Keratinocyte (primary cell): Measurements from ENCODE around the gene OGA. TPM values are rescaled to one million over a fixed set of nuclear protein-coding genes. Genes with fewer than 3 reads are reported as not detected.

ENCODE experiments used
- DNase-seq: peaks from one replicate; pipeline ENCODE4 v3.0.0-alpha.2; 2011; ENCODE audit warnings: low read depth, missing footprints, low spot score
- FAIRE-seq: peaks from 2 replicates; lab custom pipeline; 2011; peaks lifted over from hg19 to GRCh38; lab: Jason Lieb, UNC
- H2AFZ ChIP-seq: 2 replicates; pipeline ENCODE4 v1.6.0; 2012; ENCODE audit warnings: low read length, control low read depth, inconsistent platforms; ENCODE audit not compliant: control insufficient read depth
- H3K27ac ChIP-seq: 2 replicates; pipeline ENCODE4 v1.5.1; 2011; ENCODE audit warnings: low read length; ENCODE audit not compliant: control insufficient read depth, insufficient read depth
- H3K27me3 ChIP-seq: 3 replicates; pipeline ENCODE4 v1.6.0; 2011; ENCODE audit warnings: low read length; ENCODE audit not compliant: control insufficient read depth, insufficient read depth; ENCODE audit errors: extremely low read depth
- H3K36me3 ChIP-seq, 2 experiments: 2 replicates in 1 of 2; 3 replicates in 1 of 2; pipeline ENCODE4 v1.5.1; 2011; ENCODE audit warnings: low read length in 2 of 2, mild to moderate bottlenecking in 1 of 2; ENCODE audit not compliant: control insufficient read depth in 2 of 2, insufficient read depth in 2 of 2; ENCODE audit errors: extremely low read depth in 1 of 2
- H3K4me1 ChIP-seq: 3 replicates; pipeline ENCODE4 v1.5.1; 2011; ENCODE audit warnings: low read length; ENCODE audit not compliant: control insufficient read depth, insufficient read depth; ENCODE audit errors: extremely low read depth
- H3K4me2 ChIP-seq: 3 replicates; pipeline ENCODE4 v1.6.0; 2011; ENCODE audit warnings: low read depth, low read length; ENCODE audit not compliant: control insufficient read depth, insufficient read depth; ENCODE audit errors: extremely low read depth
- H3K4me3 ChIP-seq, 3 experiments: fragments of 200-600 bp in 1 of 3; sonication (generic) in 1 of 3; 2 replicates in 2 of 3; 3 replicates in 1 of 3; pipeline ENCODE4 v1.5.1; 2011 to 2016; ENCODE audit warnings: low read length in 3 of 3, mild to moderate bottlenecking in 3 of 3, control low read depth in 2 of 3, inconsistent platforms in 1 of 3, low read depth in 1 of 3, mixed read lengths in 1 of 3, mixed run types in 1 of 3, moderate library complexity in 1 of 3; ENCODE audit not compliant: control insufficient read depth in 2 of 3, insufficient read depth in 2 of 3; ENCODE audit errors: extremely low read depth in 1 of 3
- H3K79me2 ChIP-seq: 2 replicates; pipeline ENCODE4 v1.6.0; 2012; ENCODE audit warnings: low read length; ENCODE audit not compliant: control insufficient read depth, insufficient read depth
- H3K9ac ChIP-seq: 3 replicates; pipeline ENCODE4 v1.6.0; 2011; ENCODE audit warnings: low read length; ENCODE audit not compliant: control insufficient read depth, insufficient read depth; ENCODE audit errors: extremely low read depth
- H3K9me1 ChIP-seq: 3 replicates; pipeline ENCODE4 v1.6.0; 2011; ENCODE audit warnings: low read length; ENCODE audit not compliant: control insufficient read depth, insufficient read depth; ENCODE audit errors: extremely low read depth
- H3K9me3 ChIP-seq: 2 replicates; pipeline ENCODE4 v1.5.1; 2012; ENCODE audit warnings: low read depth, low read length; ENCODE audit not compliant: control insufficient read depth
- H4K20me1 ChIP-seq: 3 replicates; pipeline ENCODE4 v1.6.0; 2011; ENCODE audit warnings: low read length; ENCODE audit not compliant: control insufficient read depth, insufficient read depth; ENCODE audit errors: extremely low read depth
- CTCF ChIP-seq, 3 experiments: IDR thresholded peaks in 1 of 3; conservative IDR thresholded peaks in 1 of 3; optimal IDR thresholded peaks in 1 of 3; 2 replicates in 2 of 3; 3 replicates in 1 of 3; pipeline versions ENCODE3 to v1.5.1; 2011; ENCODE audit warnings: low read length in 3 of 3, mild to moderate bottlenecking in 3 of 3, moderate library complexity in 2 of 3, control low read depth in 1 of 3, inconsistent platforms in 1 of 3; ENCODE audit not compliant: insufficient read depth in 2 of 3; ENCODE audit errors: extremely low read depth in 1 of 3
- EZH2 ChIP-seq: IDR thresholded peaks from one replicate; pipeline ENCODE4 v1.6.1; 2012; ENCODE audit warnings: inconsistent platforms, mild to moderate bottlenecking, low read length, moderate library complexity
- dilution Hi-C: fragments of 300-500 bp; cut with MboI; formaldehyde crosslinking; loops from one replicate; pipeline ENCODE4 v1.7.0; 2020; ENCODE audit warnings: low sequenced_read_pairs; ENCODE audit not compliant: extremely low pct_ligation_motif_present
- polyA plus RNA-seq, 5 experiments: library from polyadenylated mRNA; depleted of rRNA in 3 of 5; stranded (reverse) in 3 of 5; stranded (forward) in 1 of 5; unstranded in 1 of 5; fragments of >200 nt; gene quantifications; 1 replicate in 1 of 5; 2 replicates in 3 of 5; 3 replicates in 1 of 5; pipeline versions ENCODE4 v1.2.1 to v1.2.3, GENCODE V29; 2011 to 2012; ENCODE audit warnings: missing spikeins in 2 of 5, low read depth in 1 of 5, low replicate concordance in 1 of 5

Gene OGA
- polyA plus RNA-seq, 1 donor (not counting 4 experiments of a cell fraction or from before 2014, with no cell fraction given): 104 TPM

GRCh38 chr10:101834341-101834740, 16.1 kb upstream of the OGA start:
- FAIRE-seq: no peak
- H3K9ac ChIP-seq: no peak overlapping the region
- H3K36me3 ChIP-seq: no peaks in the 10 kb centered on the region
- no peak overlapping the region for H3K4me3 ChIP-seq
- peaks cover 4% of the 10 kb centered on the region for H3K9me1 ChIP-seq
- no peaks in the 10 kb centered on the region for H3K79me2 ChIP-seq
- no peaks in the 10 kb centered on the region for H3K9me3 ChIP-seq
- no peak overlapping the region for H3K4me2 ChIP-seq
- H3K27me3 ChIP-seq: no peaks in the 10 kb centered on the region
- DNase-seq: no peak
- H3K27ac ChIP-seq: no peak overlapping the region
- H4K20me1 ChIP-seq: peaks cover 3% of the 10 kb centered on the region
- no peak for TF ChIP-seq CTCF (optimal IDR thresholded peaks at IDR 0.05 in 1 of 3, IDR thresholded peaks at IDR 0.05 in 1 of 3, conservative IDR thresholded peaks at IDR 0.05 in 1 of 3; ENCODE audit: extremely low read depth in 1 of 3, insufficient read depth in 2 of 3, low read length in 3 of 3)
- peaks cover 17% of the 10 kb centered on the region for H3K4me1 ChIP-seq
- H2AFZ ChIP-seq: no peak overlapping the region
- dilution Hi-C loops: no loop called here

GRCh38 chr10:101833466-101833865, 15.2 kb upstream of the OGA start:
- H4K20me1 ChIP-seq: peaks cover 3% of the 10 kb centered on the region
- dilution Hi-C loops: no loop called here
- no peak overlapping the region for H3K4me3 ChIP-seq
- H3K4me1 ChIP-seq: peaks cover 20% of the 10 kb centered on the region
- H3K4me2 ChIP-seq: no peak overlapping the region
- H3K79me2 ChIP-seq: no peaks in the 10 kb centered on the region
- no peak for DNase-seq
- FAIRE-seq: no peak
- H3K27me3 ChIP-seq: no peaks in the 10 kb centered on the region
- H3K9ac ChIP-seq: no peak overlapping the region
- TF ChIP-seq EZH2 (no peak), CTCF (optimal IDR thresholded peaks at IDR 0.05 in 1 of 3, IDR thresholded peaks at IDR 0.05 in 1 of 3, conservative IDR thresholded peaks at IDR 0.05 in 1 of 3; ENCODE audit: extremely low read depth in 1 of 3, insufficient read depth in 2 of 3, low read length in 3 of 3) (no peak)
- no peak overlapping the region for H3K27ac ChIP-seq
- H3K9me1 ChIP-seq: peaks cover 2% of the 10 kb centered on the region
- H3K9me3 ChIP-seq: no peaks in the 10 kb centered on the region
- H3K36me3 ChIP-seq: no peaks in the 10 kb centered on the region
- no peak overlapping the region for H2AFZ ChIP-seq
